ENCODE data around the gene LAMB1. TPM values are rescaled to one million over a fixed set of nuclear protein-coding genes. Genes with fewer than 3 reads are reported as not detected.

Gene LAMB1
- total and polyA plus RNA-seq, 7 donors: 17.0 to 45.9 (median 25.8) TPM

DNA sequence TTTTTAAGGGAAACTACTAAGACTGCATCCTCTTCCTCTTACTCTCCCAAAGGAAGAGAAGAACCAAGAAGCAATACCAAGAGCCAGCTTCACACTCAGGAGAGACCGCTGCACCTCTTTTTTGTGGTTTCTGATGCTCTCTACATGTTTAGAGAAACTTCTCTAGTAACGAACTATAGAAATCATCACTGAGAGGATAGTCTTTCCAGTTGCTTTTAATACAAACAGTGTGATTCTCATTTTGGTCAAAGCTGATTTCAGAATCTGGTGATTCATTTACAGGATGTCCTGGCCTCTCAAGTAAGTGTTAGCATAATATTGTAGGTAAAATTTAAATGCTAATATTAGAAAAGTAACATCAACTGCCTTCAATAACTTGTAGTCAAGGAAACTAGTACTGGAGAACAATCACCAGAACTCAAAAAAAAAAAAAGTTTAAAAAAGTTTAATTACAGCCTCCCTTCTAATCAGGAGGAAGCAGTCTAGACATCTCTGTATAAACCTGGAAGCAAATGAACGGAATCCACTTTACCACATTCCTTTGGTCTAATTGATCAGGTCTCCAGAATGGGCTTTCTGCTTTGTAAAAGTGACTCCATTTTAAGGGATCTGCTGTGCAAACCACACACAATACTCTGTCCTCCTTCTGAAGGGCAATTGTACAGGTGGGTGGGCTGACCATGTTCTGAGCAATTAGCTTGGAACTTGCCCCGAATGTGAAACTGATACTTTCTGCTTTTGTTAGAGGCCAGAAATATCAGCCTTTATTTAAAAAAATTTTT is 3.0 kb downstream of the LAMB1 start:
- no peaks in the 10 kb centered on the region for H3K9me3 ChIP-seq
- peaks cover 0 to 53% (median 9%) of the 10 kb centered on the region in 3 donors for H3K27me3 ChIP-seq (ENCODE audit: insufficient read depth in 3 of 3, low read length in 2 of 3)
- no peak for ATAC-seq
- H3K4me1 ChIP-seq: peaks cover 3% of the 10 kb centered on the region
- 61 to 77% (median 73%) methylated on average over 4 of the region's 4 CpGs for WGBS, 3 donors
- TF ChIP-seq, protein P1, sequence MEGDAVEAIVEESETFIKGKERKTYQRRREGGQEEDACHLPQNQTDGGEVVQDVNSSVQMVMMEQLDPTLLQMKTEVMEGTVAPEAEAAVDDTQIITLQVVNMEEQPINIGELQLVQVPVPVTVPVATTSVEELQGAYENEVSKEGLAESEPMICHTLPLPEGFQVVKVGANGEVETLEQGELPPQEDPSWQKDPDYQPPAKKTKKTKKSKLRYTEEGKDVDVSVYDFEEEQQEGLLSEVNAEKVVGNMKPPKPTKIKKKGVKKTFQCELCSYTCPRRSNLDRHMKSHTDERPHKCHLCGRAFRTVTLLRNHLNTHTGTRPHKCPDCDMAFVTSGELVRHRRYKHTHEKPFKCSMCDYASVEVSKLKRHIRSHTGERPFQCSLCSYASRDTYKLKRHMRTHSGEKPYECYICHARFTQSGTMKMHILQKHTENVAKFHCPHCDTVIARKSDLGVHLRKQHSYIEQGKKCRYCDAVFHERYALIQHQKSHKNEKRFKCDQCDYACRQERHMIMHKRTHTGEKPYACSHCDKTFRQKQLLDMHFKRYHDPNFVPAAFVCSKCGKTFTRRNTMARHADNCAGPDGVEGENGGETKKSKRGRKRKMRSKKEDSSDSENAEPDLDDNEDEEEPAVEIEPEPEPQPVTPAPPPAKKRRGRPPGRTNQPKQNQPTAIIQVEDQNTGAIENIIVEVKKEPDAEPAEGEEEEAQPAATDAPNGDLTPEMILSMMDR (IDR thresholded peaks at IDR 0.05): no peak
- H3K4me3 ChIP-seq: no peak overlapping the region
- H3K36me3 ChIP-seq (ENCODE audit: insufficient read depth in 1 of 2, low read depth in 1 of 2): no peaks in the 10 kb centered on the region
- intact Hi-C loops (cut with DNase I): loop anchor here in 1 of 2 donors (5.0 kb wide), 1 partner anchor 97 kb away; no protein-coding TSS in a partner anchor
- peak overlapping the region; percentile 33 for H3K27ac ChIP-seq
- no peak for DNase-seq

DNA sequence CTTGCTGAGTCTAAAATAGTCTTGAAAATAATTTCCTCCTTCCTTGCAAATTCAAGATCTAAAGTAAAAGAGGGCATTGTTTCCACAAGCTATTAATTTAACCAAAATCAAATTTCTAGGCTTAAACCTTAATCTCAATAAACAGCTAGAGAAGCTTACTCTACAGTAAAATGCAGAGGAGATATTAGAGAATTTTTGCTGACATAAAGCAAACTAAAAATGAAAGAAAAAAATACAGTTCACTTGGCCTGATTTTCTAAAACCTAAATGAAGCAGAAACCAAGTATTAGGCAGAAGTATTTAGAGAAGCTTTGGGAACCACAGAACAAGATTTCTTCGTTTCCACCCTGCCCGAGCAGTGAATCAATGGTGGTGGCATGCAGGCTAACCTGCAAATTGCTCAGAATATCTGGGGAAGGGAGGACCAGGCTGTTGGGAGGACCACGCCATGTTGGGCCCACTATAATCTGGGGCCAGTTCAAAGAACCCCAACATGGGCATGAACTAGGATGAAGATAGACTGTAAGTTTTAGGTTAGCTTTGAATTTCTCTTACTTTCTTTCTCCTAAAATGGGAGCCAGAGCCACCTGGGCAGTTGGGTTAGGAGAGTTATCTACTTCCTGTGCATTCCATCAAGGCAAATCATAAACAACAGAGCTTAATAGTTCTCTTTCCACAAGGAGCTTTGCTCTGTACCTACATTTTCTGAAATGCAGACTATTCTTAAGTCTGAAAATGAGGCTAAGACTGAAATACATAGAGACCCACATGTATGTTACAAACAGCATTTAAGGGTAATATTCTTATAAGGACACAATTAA is 4.1 kb downstream of the LAMB1 start:
- ATAC-seq (no peak), DNase-seq (no peak)
- Histone ChIP-seq H3K27ac (no peak overlapping the region), H3K27me3 (ENCODE audit: insufficient read depth in 3 of 3, low read length in 2 of 3) (peaks cover 0 to 44% (median 9%) of the 10 kb centered on the region in 3 donors), H3K36me3 (ENCODE audit: insufficient read depth in 1 of 2, low read depth in 1 of 2) (no peaks in the 10 kb centered on the region), H3K4me3 (no peak overlapping the region), H3K4me1 (peaks cover 3% of the 10 kb centered on the region), H3K9me3 (no peaks in the 10 kb centered on the region)
- intact Hi-C loops (cut with DNase I): no loop called here
- TF ChIP-seq, protein P1 (IDR thresholded peaks at IDR 0.05): no peak
- WGBS, 3 donors: 86 to 88% (median 86%) methylated on average over 3 of the region's 3 CpGs

DNA sequence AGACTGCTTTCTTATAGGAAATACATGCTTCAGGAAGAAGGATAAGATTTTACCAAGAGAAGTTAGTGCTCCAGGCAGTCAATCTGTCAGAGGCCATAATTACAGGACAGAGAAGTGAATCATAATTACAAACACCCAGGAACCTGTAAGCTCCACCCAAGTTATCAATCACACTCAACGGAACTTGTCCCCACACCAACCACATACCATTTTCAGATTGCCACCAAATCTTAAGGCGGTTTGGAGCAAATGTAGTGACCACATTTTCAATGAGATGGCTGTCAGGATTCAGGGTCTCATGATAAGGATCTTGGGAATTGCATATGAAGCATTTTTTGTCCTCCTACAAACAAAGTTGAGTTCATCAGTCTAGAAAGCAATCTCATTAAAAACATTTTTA is 4.8 kb downstream of the LAMB1 start:
- TF ChIP-seq, protein P1 (IDR thresholded peaks at IDR 0.05): no peak
- Histone ChIP-seq H3K36me3 (ENCODE audit: insufficient read depth in 1 of 2, low read depth in 1 of 2) (no peaks in the 10 kb centered on the region), H3K27ac (no peak overlapping the region), H3K4me1 (peaks cover 3% of the 10 kb centered on the region), H3K27me3 (ENCODE audit: insufficient read depth in 3 of 3, low read length in 2 of 3) (peaks cover 0 to 36% (median 8%) of the 10 kb centered on the region in 3 donors), H3K9me3 (no peaks in the 10 kb centered on the region), H3K4me3 (no peak overlapping the region)
- intact Hi-C loops (cut with DNase I): no loop called here
- DNase-seq (no peak), ATAC-seq (no peak)
- WGBS, 3 donors: 86 to 88% (median 87%) methylated on average over 2 of the region's 2 CpGs

DNA sequence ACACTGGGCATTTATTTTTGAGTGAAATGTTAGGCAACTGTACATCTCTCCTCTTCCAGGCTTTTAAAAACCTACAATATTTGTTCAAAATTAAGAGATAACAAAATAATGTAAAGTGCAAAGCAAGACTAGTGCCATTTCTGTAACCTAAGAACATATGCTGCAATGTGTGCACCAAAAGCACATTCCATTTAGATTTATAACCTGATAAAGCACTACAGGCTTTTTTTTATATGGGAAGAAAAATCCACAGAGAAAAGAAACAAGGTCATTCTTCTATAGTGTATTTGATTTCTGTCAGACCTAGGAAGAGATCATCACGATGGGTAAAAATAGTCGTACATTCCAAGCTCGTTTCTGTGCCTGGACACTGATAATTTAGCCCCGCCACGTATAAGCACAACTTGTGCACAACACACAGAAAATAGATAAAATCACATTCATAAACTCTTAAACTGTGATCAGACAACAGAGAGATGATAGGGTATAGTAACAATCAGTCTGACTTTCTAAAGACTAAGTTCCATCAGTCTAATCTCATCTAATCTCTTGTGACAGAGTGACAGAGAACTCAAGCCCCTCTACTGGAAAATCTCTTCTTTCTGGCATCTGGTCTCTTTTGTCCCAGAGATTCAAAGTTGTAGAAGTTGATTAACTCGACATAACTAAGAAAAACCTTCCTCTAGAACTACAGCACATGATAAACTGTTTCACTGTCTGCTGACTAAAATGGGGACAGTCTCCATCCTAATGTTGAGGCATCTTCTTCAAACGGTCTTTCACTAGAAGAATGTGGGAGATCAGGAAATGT is 6.7 kb downstream of the LAMB1 start:
- intact Hi-C loops (cut with DNase I): no loop called here
- WGBS, 3 donors: 40 to 53% (median 49%) methylated on average over 7 of the region's 7 CpGs
- ATAC-seq: no peak
- no peaks in the 10 kb centered on the region for H3K9me3 ChIP-seq
- no peak for DNase-seq
- no peaks in the 10 kb centered on the region for H3K36me3 ChIP-seq (ENCODE audit: insufficient read depth in 1 of 2, low read depth in 1 of 2)
- peaks cover 0 to 19% (median 5%) of the 10 kb centered on the region in 3 donors for H3K27me3 ChIP-seq (ENCODE audit: insufficient read depth in 3 of 3, low read length in 2 of 3)
- H3K4me3 ChIP-seq: no peak overlapping the region
- no peaks in the 10 kb centered on the region for H3K4me1 ChIP-seq
- no peak overlapping the region for H3K27ac ChIP-seq
- TF ChIP-seq, protein P1 (IDR thresholded peaks at IDR 0.05): no peak
